ENCODE data around the gene ABCE1. TPM values are rescaled to one million over a fixed set of nuclear protein-coding genes. Genes with fewer than 3 reads are reported as not detected.
A peak's percentile ranks its signal among the peaks of the same experiment; 100 is the strongest.
"Not testable (repeated sequence)": the region's sequence is repeated elsewhere in the genome, so short reads cannot be mapped to it uniquely, and the experiment has no call there.

The ABCE1 gene
- total and polyA plus RNA-seq, 2 donors from 2014 or later, result 14.8 to 46.4 TPM

GRCh38 chr4:145131848-145132247, 33.7 kb downstream of the ABCE1 start:
- Histone ChIP-seq H3K4me3 (ENCODE audit: low read length in 3 of 3) (no peak overlapping the region), H3K4me1 (ENCODE audit: control insufficient read depth in 2 of 3, insufficient read depth in 2 of 3, low read depth in 1 of 3, low read length in 3 of 3) (no peaks in the 10 kb centered on the region), H3K9me3 (ENCODE audit: control insufficient read depth in 2 of 3, insufficient read depth in 1 of 3, low read length in 3 of 3) (no peaks in the 10 kb centered on the region), H3K36me3 (ENCODE audit: control insufficient read depth in 2 of 3, insufficient read depth in 3 of 3, low read length in 3 of 3) (peaks cover 0 to 2% (median 2%) of the 10 kb centered on the region in 3 donors), H3K27me3 (ENCODE audit: control insufficient read depth, insufficient read depth, low read length) (no peaks in the 10 kb centered on the region), H3K9ac (ENCODE audit: low read length in 3 of 3) (no peak overlapping the region), H3K27ac (ENCODE audit: low read depth in 2 of 2, low read length in 2 of 2) (no peak overlapping the region)
- intact Hi-C loops (cut with DNase I), result no loop called here
- no peak for TF ChIP-seq CTCF (IDR thresholded peaks at IDR 0.05; ENCODE audit: borderline replicate concordance, extremely low read depth, insufficient read depth)
- no peak for DNase-seq
- no peak for FAIRE-seq

- intact Hi-C loops (cut with DNase I), result no loop called here
- Histone ChIP-seq H3K27ac (ENCODE audit: low read depth in 2 of 2, low read length in 2 of 2) (no peak overlapping the region), H3K36me3 (ENCODE audit: control insufficient read depth in 2 of 3, insufficient read depth in 3 of 3, low read length in 3 of 3) (peaks cover 0 to 2% (median 2%) of the 10 kb centered on the region in 3 donors), H3K9ac (ENCODE audit: low read length in 3 of 3) (no peak overlapping the region), H3K27me3 (ENCODE audit: control insufficient read depth, insufficient read depth, low read length) (no peaks in the 10 kb centered on the region), H3K4me3 (ENCODE audit: low read length in 3 of 3) (no peak overlapping the region), H3K4me1 (ENCODE audit: control insufficient read depth in 2 of 3, insufficient read depth in 2 of 3, low read depth in 1 of 3, low read length in 3 of 3) (no peaks in the 10 kb centered on the region), H3K9me3 (ENCODE audit: control insufficient read depth in 2 of 3, insufficient read depth in 1 of 3, low read length in 3 of 3) (no peaks in the 10 kb centered on the region)
- TF ChIP-seq CTCF (IDR thresholded peaks at IDR 0.05; ENCODE audit: borderline replicate concordance, extremely low read depth, insufficient read depth), result no peak
- no peak for FAIRE-seq
- peak in 1 of 5 donors; percentile 7 for DNase-seq
Observed at GRCh38 chr4:145132511-145133098, 34.5 kb downstream of the ABCE1 start.

GRCh38 chr4:145136219-145136618, 38.1 kb downstream of the ABCE1 start:
- intact Hi-C loops (cut with DNase I); FAIRE-seq: not testable (repeated sequence)
- peaks cover 2 to 24% (median 12%) of the 10 kb centered on the region in 3 donors for H3K36me3 ChIP-seq (ENCODE audit: control insufficient read depth in 2 of 3, insufficient read depth in 3 of 3, low read length in 3 of 3)

GRCh38 chr4:145148980-145149379, 50.9 kb downstream of the ABCE1 start:
- no peak overlapping the region for H3K9ac ChIP-seq (ENCODE audit: low read length in 3 of 3)

More at GRCh38 chr4:145136219-145136618, 38.1 kb downstream of the ABCE1 start:
- H3K4me1 ChIP-seq (ENCODE audit: control insufficient read depth in 2 of 3, insufficient read depth in 2 of 3, low read depth in 1 of 3, low read length in 3 of 3); H3K27ac ChIP-seq (ENCODE audit: low read depth in 2 of 2, low read length in 2 of 2); H3K9me3 ChIP-seq (ENCODE audit: control insufficient read depth in 2 of 3, insufficient read depth in 1 of 3, low read length in 3 of 3); DNase-seq; H3K9ac ChIP-seq (ENCODE audit: low read length in 3 of 3); H3K27me3 ChIP-seq (ENCODE audit: control insufficient read depth, insufficient read depth, low read length); H3K4me3 ChIP-seq (ENCODE audit: low read length in 3 of 3): not testable (repeated sequence)

More at GRCh38 chr4:145148980-145149379, 50.9 kb downstream of the ABCE1 start:
- no peaks in the 10 kb centered on the region for H3K4me1 ChIP-seq (ENCODE audit: control insufficient read depth in 2 of 3, insufficient read depth in 2 of 3, low read depth in 1 of 3, low read length in 3 of 3)
- no peak overlapping the region for H3K27ac ChIP-seq (ENCODE audit: low read depth in 2 of 2, low read length in 2 of 2)
- H3K36me3 ChIP-seq (ENCODE audit: control insufficient read depth in 2 of 3, insufficient read depth in 3 of 3, low read length in 3 of 3), result peaks cover 11 to 60% (median 35%) of the 10 kb centered on the region in 3 donors
- H3K9me3 ChIP-seq (ENCODE audit: control insufficient read depth in 2 of 3, insufficient read depth in 1 of 3, low read length in 3 of 3), result no peaks in the 10 kb centered on the region
- TF ChIP-seq CTCF (IDR thresholded peaks at IDR 0.05; ENCODE audit: borderline replicate concordance, extremely low read depth, insufficient read depth), result no peak
- intact Hi-C loops (cut with DNase I), result no loop called here
- no peak for FAIRE-seq
- H3K27me3 ChIP-seq (ENCODE audit: control insufficient read depth, insufficient read depth, low read length), result no peaks in the 10 kb centered on the region
- DNase-seq, result no peak
- H3K4me3 ChIP-seq (ENCODE audit: low read length in 3 of 3), result no peak overlapping the region
